LoVo (cell line): Measurements from ENCODE around the gene TRIM49D1.
"Not testable (repeated sequence)": the region's sequence is repeated elsewhere in the genome, so short reads cannot be mapped to it uniquely, and the experiment has no call there.

Source experiments
- DNase-seq: peaks from one replicate; pipeline ENCODE4 v3.0.0-alpha.2; 2016; ENCODE audit warnings: low spot score

Gene TRIM49D1

GRCh38 chr11:89922195-89922660 lies at the start of gene TRIM49D1:
Gene TRIM49D1 (minus strand): TSS chr11:89922245. CDS start chr11:89917710, 4,535 bp downstream.
- DNase-seq: no peak

- not testable (repeated sequence) for DNase-seq
Measured at GRCh38 chr11:89965737-89966136, 43.7 kb upstream of the TRIM49D1 start, which contains the start of gene TRIM64. Gene TRIM64 (plus strand): TSS chr11:89966037. CDS start chr11:89968504, 2,467 bp downstream.

DNA sequence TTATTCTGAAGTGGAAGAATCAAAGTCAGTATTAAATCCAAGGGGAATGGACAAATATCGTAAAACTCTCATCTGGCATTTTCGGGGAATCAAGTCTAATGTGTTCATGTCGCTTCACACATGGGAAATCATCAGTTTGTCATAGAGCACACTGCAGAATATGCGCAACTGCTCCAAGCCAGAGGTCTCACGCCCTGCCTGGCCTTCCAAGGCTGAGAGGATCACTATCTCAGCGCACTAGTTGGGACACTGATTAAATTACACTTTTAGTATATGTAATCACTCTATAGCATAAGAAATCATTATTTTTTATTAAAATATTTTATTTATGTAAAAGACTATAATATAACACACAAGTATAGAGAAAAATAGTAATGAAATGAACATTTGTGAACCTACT lies 38.8 kb upstream of the TRIM49D1 start:
- DNase-seq: not testable (repeated sequence)

- not testable (repeated sequence) for DNase-seq
Measured at GRCh38 chr11:89923764-89924163, 1.7 kb upstream of the TRIM49D1 start, which contains the start of gene TRIM49D2. Gene TRIM49D2 (plus strand): TSS chr11:89924064. CDS start chr11:89926762, 2,698 bp downstream.

- DNase-seq: not testable (repeated sequence)
Measured at GRCh38 chr11:89900809-89901208, 21.2 kb downstream of the TRIM49D1 start.

- DNase-seq: not testable (repeated sequence)
Measured at GRCh38 chr11:89893245-89893644, 28.8 kb downstream of the TRIM49D1 start.

DNA sequence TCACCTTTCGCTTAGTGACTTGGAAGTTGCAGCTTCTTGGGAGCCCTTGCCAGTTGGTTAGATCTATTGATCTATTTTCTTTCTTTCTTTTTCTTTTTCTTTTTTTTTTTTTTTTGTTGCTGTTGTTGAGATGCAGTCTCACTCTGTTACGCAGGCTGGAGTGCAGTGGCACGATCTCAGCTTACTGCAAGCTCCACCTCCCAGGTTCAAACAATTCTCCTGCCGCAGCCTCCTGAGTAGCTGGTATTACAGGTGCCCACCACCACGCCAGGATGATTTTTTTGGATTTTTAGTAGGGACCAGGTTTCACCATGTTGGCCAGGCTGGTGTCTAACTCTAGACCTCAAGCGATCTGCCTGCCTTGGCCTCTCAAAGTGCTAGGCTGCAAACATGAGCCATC lies 44.5 kb downstream of the TRIM49D1 start:
- not testable (repeated sequence) for DNase-seq

DNA sequence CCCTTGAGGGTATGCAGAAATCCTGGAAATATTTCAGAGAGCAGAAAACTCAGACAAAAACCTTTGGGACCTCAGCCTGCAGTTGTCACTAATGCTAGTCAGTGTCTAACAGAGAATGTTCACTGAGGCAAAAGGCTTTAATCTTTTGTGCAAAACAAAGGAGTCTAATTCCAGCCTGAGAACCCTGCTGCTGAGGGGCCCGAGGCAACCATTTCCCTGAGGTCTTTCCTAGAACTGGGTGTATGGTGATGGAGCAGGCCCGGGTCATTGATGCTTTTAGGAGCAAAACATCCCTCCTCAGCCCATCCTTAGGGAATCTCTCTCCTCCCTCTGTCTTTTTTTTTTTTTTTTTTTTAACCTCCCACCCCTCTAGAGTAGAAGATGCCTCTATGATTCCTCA lies 49.5 kb downstream of the TRIM49D1 start:
- DNase-seq: not testable (repeated sequence)

DNA sequence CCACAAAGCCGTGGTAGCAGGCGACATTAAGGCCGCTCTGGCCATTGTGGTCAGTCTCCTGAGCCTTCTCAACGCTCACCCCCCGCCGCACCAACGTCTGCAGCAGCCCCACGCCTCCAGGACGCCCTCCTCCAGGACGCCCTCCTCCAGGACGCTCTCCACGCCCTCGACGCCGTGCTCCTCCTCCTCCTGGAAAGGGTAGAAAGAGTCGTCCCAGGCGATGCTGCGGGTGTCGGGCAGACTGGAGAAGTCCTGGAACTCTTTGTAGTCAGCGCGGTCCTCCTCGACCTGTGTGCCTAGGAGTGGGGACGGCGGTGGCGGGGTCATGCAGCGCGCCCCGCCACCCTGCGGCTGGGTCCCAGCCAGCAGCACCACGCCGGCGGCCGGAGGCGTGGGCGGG lies 56.8 kb downstream of the TRIM49D1 start:
- DNase-seq: not testable (repeated sequence)

GRCh38 chr11:89863906-89864704 lies 57.9 kb downstream of the TRIM49D1 start:
- not testable (repeated sequence) for DNase-seq
